ENCODE data around the gene MPO. TPM values are rescaled to one million over a fixed set of nuclear protein-coding genes. Genes with fewer than 3 reads are reported as not detected.

The MPO gene
- total RNA-seq, 1 experiment from 2014 or later, result not detected

GRCh38 chr17:58233543-58233942, 47.2 kb downstream of the MPO start:
- ChIA-PET RAD21 (ENCODE audit: low non-redundant PET in 1 of 2, low total read pairs in 2 of 2, uncharacterized antibody in 2 of 2, unreplicated experiment in 2 of 2) (no interaction called here), CTCF (no interaction called here), POLR2A (no interaction called here)
- DNase-seq (ENCODE audit: low read depth, low spot score) (no peak), ATAC-seq (no peak)
- no peak overlapping the region for H3K4me2 ChIP-seq (ENCODE audit: low read length)
- H3K9me3 ChIP-seq (ENCODE audit: control insufficient read depth in 1 of 2, insufficient read depth in 1 of 2, low read depth in 1 of 2, low read length in 2 of 2), result no peaks in the 10 kb centered on the region
- no peaks in the 10 kb centered on the region for H4K20me1 ChIP-seq (ENCODE audit: insufficient read depth)
- H3K4me3 ChIP-seq (replicated peaks in 1 of 2; ENCODE audit: low read depth in 1 of 2, low read length in 2 of 2), result no peak overlapping the region
- H3K27me3 ChIP-seq (ENCODE audit: insufficient read depth, low read length), result peaks cover 45% of the 10 kb centered on the region
- peaks cover 0 to 6% of the 10 kb centered on the region in 2 experiments; a peak in 1 of 4 replicates for H3K4me1 ChIP-seq (ENCODE audit: control insufficient read depth in 1 of 2, insufficient read depth in 2 of 2, low read length in 2 of 2)
- no peak overlapping the region for H3K9ac ChIP-seq (ENCODE audit: low read length)
- H3K27ac ChIP-seq (ENCODE audit: low read depth, low read length), result no peak overlapping the region
- H3K36me3 ChIP-seq (ENCODE audit: control insufficient read depth in 1 of 2, insufficient read depth in 2 of 2, low read length in 2 of 2), result no peaks in the 10 kb centered on the region
- no peak for TF ChIP-seq CTCF (IDR thresholded peaks at IDR 0.05 in 2 of 3, conservative IDR thresholded peaks at IDR 0.05 in 1 of 3; ENCODE audit: borderline replicate concordance in 1 of 3, insufficient read depth in 1 of 3, low read depth in 2 of 3, low read length in 2 of 3)
- no peak for TF ChIP-seq JUND (IDR thresholded peaks at IDR 0.05)
- TF ChIP-seq EZH2phosphoT487 (IDR thresholded peaks at IDR 0.05; ENCODE audit: borderline replicate concordance), result no peak
- no peak for TF ChIP-seq YY1 (IDR thresholded peaks at IDR 0.05; ENCODE audit: extremely low read depth, insufficient replicate concordance, low read depth, low read length)
- TF ChIP-seq ELF1 (IDR thresholded peaks at IDR 0.05; ENCODE audit: borderline replicate concordance, low read depth), result no peak
- no peak for TF ChIP-seq SIN3A (IDR thresholded peaks at IDR 0.05; ENCODE audit: low read depth)
- TF ChIP-seq EZH2 (IDR thresholded peaks at IDR 0.05), result no peak
- no peak for TF ChIP-seq REST (IDR thresholded peaks at IDR 0.05; ENCODE audit: low read depth)
- no peak for TF ChIP-seq POLR2AphosphoS5 (IDR thresholded peaks at IDR 0.05; ENCODE audit: low read depth, low read length)
- TF ChIP-seq SRF (IDR thresholded peaks at IDR 0.05; ENCODE audit: low read depth), result no peak
- no TSS peak for BruUV-seq (replicated peaks)
- intact Hi-C loops (cut with micrococcal nuclease), result no loop called here
- no peaks in the 10 kb centered on the region for H3K79me2 ChIP-seq (ENCODE audit: insufficient read depth, low read length)
- H3K9me2 ChIP-seq (ENCODE audit: insufficient read depth), result no peaks in the 10 kb centered on the region
- H2AFZ ChIP-seq (ENCODE audit: low read depth, low read length, poor library complexity, severe bottlenecking), result no peak overlapping the region
